NCI-H2029 treated with DMSO at 0.1 percent for 48 hours (cell line): ENCODE data around the gene ARR3.
A peak's percentile ranks its signal among the peaks of the same experiment; 100 is the strongest.
"Not testable (repeated sequence)": the region's sequence is repeated elsewhere in the genome, so short reads cannot be mapped to it uniquely, and the experiment has no call there.

Source experiments
- DNase-seq: peaks from one replicate; lab custom pipeline; 2025; lab: John Stamatoyannopoulos, UW

ARR3 gene

DNA sequence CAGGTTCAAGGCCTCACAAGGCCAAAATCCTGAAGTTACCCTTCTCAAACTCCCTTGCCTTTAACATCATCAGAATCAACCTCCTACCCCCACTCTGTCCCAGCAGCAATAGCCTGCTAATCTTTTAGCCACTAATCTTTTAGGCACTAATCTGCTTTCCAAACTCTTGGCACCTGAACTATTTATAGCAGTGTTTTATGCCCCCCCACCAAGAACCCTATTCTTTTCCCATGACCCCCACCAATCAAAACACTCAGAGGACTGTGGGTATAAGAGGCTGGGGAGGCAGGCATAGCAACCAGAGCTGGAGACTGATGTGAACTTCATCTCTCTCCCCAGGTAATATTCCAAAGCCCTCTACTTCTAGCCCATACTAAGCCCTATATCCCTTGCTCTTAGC is at the start of gene ARR3:
Gene ARR3 (plus strand): TSS at position 301 of the 400 bp plus-strand sequence. CDS start 1,052 bp downstream, outside the sequence.
- no peak for DNase-seq

DNA sequence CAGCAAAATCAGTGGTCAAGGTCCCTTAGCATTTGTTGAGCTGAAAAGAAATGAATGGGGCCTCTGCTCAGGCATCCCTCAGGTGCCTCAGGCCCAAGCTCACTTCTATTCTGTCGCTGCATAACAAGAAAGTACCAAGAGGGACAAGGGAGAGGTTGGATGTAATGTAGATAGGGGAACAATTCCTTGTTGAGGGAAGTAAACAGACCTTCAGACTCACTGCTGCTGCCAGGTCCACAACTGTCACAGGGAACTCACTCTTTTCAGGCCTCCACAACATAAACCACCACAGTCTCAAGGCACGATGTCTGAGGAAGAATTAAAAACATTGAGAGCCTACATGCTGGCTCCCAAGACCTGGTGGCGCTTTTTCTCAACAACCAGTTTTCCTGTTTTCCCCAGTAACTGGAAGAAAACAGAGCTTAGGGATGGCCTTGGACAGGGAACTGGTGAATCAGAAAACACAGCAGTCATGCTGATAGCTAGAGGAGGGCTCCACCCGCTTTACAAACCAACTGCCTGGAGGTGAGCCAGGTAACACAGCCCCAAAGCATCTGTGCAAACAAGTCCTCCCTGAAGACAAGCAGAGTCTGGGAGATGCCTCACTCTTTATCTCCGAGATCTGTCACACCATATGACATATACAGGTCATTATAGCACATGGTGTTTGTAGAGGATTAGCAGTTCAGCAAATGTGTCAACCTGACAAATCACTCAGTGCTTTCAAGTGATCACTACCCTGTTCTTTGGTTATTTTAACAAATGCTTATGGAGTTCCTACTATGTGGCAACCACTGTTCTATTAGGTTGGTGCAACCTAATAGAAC is 48.0 kb upstream of the ARR3 start:
- peak; percentile 31 for DNase-seq

DNA sequence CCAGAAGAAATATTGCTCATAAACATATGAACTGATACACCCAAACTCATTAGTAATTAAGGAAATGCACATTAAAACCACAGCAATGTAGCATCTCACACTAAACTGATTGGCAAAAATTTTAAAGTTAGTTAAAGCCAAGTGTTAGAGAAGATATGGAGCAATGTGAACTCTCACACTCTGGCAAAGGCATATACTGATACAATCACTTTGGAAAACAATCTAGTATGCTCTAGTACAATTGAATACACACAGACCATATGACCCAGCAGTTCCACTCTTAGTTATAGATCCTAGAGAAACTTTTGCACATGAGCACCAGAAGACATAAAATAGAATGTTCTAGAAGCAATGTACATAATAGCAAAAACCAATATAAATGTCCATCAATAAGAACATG is 42.1 kb upstream of the ARR3 start:
- no peak for DNase-seq

DNA sequence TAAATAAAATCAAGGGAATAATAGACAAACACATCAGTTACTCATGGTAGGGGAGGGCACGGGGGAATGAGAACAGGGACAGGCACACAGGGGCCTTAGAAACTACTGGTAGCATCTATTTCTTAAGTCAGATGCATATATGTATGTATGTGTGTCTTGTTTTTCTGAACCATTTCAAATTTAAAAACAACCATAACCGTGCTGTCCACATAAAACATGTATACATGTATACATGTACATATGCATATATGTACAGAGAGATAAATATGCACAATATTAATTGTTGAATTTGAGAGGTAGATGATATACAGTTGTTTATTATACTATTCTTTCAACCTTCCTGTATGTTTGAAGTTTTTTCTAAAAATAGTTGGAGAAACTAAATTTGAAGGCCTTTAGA is 41.4 kb upstream of the ARR3 start:
- DNase-seq = no peak

DNA sequence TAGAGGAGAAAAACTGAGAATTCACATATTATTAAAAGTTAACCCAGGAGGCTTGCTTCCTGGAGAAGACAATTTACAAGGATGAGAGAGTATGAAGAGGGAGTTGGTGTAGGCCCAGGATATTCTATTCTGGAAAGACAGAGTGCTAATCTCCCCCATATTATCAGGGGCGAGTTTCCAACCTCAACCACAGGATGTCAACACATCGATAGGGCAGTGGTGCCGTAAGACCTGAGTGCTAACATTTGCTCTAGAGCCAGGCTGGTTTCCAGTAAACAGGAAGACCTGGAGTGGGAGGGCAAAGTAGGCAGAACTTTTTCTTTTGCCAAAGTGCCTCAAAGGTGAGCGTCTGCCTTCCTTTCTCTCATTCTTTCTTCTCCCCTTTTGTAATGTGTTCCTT is 36.5 kb upstream of the ARR3 start:
- DNase-seq = no peak

DNA sequence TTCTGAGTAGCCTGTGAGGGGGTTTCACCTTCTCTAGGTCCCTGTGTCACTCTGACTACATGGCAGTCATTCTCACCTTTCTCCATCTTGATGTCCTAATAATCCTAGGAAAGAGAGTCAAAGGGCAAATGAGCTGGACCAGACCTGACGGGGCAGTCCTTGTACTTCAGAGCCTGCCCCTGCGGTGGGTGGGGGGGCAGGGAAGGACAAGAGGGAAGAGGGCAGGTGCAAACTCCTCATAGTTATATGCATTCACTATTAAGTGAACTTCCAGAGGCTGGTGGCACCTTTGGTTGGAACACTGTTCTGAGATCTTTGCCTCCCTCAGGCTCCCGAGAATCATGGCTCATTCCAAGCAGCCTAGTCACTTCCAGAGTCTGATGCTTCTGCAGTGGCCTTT is 33.8 kb upstream of the ARR3 start, which contains the start of gene AWAT1:
Gene AWAT1 (plus strand): TSS at position 301 of the 400 bp plus-strand sequence. CDS start 41 bp downstream, at position 342.
- no peak for DNase-seq

DNA sequence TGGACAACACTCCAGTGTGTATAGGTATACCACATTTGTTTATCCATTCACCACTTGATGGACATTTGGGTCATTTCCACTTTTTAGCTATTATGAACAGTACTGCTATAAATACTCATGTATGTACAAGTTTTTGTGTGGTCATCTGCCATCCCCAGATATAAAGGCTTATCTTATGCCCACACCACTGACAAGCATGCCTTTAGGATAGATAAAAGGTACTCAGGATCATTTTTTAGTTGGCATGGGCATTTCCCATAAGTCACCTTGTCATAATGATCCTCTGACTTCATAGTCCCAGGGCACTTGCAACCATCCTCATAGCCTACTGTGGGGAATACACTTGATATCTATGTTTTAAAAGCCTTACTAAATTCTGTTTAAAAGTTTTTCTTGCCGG is 27.4 kb upstream of the ARR3 start:
- DNase-seq = no peak

DNA sequence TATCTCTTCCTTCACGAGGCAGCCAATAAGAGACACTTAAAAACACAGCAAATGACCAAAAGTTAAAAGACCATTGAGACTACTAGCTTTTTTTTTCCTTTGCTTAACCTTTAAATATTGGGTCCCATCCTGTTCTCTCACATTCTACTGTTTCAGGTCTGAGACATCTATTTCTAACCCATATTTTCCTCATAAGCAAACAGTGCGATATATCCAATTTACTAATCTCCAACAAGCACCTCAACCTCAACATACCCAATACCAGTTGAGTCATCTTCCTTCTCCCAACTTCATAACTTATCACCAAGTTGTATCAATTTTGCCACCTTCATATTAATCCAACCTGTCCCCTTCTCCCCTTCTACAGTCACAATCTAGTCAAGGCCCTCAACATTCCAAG is 26.6 kb upstream of the ARR3 start:
- no peak for DNase-seq

DNA sequence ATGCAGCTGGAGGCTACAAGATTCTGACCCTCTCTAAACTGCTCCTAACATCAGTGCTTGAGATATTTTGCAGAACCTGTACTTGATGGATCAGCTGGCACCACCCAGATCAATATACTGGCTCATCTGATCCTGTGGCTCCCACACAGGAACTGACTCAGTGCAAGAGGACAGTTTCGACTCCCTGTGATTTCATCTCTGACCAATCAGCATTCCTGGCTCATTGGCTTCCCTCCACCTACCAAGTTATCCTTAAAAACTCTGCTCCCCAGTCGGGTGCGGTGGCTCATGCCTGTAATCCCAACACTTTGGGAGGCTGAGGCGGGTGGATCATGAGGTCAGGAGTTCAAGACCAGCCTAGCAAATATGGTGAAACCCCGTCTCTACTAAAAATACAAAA is 24.5 kb upstream of the ARR3 start:
- not testable (repeated sequence) for DNase-seq

DNA sequence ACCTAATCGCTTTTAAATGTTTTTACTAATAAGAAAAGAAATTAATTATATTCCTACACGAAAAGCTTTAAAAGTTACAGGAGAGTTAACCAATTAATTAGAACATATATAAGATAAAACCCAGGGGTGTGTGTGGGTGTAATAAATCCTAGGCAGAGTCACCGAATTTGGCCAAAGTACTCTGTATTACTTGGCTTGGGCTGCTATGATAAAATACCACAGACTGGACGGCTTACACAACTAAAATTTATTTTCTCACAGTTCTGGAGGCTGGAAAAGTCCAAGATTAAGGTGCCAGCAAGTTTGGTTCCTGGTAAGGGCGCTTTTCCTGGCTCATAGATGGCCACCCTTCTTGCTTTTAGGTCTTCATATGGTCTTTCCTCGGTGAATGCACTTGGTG is 23.3 kb upstream of the ARR3 start:
- DNase-seq = no peak

DNA sequence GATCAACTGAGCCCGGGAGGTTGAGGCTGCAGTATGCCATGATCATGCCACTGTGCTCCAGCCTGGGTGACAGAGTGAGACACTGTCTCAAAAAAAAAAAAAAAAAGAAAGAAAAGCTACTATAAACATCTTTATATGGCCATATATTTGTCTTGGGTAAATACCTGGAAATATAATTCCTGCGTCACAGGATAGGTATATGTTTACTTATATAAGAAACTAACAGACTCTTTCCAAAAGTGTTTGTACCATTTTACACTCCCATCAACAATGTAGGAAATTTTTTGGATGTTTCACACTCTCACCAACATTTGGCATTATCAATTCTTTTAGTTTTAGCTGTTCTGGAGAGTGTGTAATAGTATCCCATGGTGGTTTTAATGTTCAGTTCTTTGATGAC is 20.9 kb upstream of the ARR3 start:
- DNase-seq = no peak

DNA sequence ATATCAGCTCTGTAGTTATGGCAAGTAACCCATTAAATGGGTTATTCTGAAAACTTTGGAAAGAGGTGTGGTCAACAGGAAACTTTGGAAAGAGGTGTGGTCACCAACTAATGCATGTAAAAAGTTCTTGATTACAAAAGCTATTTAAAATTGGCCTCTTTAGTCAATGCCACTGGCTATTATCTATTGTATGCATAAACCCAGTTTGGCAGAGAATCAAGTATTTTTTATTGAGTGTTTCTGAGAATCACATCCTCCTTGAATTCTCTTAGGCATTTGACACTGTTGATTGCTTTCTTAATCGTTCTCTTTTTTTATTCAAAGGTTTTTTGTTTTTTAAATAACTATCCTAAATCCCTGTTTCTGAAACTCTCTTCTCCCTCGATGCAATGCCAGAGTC is 15.6 kb upstream of the ARR3 start:
- no peak for DNase-seq

DNA sequence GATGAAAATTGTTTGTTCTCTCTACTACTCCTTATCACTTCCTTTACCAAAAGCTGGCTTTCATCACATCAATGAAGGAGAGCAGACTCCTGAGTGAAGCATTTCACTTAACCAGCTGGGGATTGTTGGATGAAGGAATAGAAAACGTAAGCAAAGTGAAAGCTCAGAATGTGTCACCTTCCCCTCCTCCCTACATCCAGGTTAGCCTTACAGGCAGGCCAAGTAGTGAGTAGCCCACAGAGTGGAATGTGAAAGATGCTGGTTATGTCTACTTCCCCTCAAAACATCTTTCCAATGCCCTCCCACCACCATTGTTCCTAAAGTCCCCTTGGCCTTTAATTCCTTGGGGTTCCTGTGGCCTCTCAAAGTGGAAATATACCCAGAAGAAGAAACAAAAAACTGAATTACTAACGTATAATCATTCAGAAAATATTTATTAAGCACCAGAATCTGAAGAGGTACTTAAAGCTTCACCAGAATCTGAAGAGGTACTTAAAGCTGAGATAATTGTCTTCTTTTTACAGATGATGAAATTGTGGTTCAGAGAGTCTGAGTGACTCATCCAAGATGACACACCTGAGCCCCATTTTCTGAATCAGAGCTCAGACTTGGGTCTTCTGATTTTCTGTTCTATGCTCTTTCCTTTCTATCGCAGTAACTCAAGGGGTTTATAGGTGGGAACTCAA is 14.6 kb upstream of the ARR3 start:
- DNase-seq = no peak

DNA sequence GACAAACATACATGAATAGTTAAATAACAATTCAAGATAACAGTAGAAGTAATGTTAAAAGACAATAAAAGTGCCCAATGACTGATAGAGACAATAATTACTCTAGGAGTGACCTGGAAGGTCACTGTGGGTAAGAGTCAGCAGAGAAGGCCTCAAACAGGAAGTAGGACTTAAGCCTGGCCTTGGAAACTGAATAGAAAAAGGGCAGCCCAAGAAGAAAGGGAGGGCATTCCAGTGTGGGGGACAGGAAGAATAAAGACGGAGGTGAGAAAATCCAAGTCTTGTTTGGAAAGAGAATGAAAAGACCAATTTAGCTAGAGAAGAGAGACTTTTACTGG is 14.1 kb upstream of the ARR3 start:
- DNase-seq = no peak

DNA sequence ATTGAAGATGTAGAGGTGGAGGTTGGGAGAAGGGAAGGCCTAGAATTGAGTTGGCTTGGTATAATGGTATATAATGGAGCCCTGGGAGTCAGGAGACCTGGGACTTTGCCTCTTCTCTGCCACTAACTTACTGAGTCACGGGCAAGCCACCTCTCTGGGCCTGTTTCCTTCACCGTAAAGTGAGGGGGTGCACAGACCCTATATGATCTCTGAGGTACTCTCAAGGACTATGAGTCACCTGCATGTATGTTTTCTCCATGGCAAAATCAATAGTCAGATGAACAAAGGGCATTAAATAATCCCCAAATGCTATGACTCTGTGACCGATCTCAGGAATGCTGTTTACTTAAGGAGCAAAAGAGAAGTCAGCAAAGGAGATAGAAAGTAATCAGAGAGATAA is 13.2 kb upstream of the ARR3 start:
- DNase-seq = no peak

DNA sequence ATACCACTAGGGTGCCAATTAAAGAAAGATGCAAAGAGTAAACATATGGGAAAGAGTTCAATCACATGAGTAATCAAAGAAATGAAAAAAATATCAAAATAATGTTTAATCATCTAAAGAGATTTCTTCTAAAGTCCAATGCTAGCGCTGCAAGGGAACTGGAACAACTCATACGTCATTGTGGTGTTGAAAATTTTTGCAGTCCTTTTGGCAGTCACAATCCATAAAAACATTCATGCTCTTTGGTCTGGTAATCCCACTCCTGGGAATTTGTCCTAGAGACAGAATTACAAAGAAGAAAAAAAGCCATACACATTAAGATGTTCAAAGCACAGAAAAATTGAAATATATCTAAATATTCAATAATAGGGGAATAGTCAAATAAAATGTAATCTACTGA is 12.7 kb upstream of the ARR3 start:
- DNase-seq = no peak

DNA sequence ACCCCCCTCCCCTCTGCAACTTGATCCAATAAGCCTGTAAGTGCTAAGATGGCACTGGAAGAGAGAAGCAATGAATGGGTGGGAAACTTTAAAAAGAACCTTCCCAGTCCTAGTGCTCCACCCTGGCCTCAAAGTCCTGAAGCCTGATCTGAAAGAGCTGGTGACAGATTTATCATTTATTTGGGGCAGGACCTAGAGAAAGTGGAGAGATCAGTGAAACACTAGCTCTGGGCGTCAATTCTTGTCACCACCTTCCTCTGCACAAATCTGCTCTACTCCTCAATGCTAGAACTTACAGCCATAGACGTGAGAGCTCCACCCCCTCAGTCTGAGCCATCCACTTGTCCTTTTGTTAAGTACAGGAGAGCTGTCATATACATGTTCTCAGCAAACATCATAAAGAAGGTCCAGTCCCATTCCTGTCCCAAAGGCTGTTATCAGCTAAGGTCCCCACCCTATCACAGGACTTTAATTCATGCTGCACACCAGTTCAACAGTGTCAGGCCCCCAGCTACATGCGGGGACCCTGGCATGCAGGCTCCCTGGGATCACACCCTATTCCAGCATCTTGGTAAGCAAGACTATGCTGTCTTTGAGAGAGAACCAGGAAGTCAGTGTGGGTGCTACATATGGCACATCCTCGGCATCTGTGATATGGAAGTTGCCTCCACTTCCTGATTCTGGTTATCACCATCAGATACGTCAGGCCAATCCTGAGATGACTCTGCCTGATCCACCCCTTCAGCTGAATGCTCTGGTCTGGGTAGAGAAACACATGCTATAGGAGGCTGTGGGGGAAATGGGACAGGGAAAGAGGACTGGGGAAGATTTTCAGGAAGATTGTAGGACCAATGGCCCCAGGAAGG is 10.5 kb upstream of the ARR3 start:
- DNase-seq = no peak

DNA sequence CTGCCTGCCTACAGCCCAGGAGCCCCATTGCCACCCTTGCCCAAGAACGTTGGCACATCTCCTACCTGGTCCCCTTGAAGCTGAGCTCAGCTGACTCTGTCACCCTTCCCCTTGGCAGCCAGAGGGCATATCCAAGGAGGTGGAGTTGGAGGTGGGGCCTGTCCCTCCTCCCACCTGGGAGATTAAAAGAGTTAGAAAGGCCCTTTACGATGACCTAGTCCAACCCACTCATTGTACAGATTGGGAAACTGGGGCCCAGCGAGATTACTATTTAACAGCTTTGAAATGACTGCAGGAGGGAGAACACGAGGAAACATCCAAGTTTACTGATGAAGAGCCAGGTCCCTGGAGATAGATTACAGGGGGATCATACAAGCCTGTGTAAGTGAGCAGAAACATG is 8.0 kb upstream of the ARR3 start, which contains the start of gene P2RY4:
Gene P2RY4 (minus strand): TSS at position 101 of the 400 bp plus-strand sequence. CDS start 580 bp downstream, outside the sequence.
- DNase-seq = no peak

DNA sequence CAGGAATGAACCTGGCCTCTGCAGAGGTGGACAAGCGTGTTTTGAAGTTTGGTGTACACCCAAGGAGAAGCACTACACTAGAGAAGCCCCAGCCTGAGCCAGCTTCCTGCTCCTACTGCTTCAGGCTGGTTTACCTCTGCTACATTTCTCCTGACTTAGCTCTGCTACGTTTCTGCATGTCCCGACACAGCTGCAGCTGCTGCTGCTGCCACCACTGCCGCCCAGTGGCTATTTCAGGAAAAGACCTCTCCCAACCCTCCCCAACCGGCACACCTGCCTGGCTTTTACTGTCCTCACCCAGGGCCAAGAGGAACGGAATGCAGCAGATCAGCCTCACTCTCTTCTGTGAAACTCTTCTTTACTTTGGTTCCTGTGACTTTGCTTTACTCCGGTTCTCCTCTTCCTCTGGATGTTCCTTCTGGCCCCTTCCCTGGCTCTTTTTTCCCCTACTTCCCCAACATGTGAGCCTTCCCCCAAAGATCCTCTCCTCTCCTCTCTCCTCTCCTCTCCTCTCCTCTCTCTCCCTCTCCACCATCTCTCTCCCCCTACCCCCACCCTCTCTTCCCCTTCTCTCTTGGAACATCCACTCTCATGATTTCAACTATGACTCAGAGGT is 5.1 kb upstream of the ARR3 start:
- peak; percentile 13 for DNase-seq

DNA sequence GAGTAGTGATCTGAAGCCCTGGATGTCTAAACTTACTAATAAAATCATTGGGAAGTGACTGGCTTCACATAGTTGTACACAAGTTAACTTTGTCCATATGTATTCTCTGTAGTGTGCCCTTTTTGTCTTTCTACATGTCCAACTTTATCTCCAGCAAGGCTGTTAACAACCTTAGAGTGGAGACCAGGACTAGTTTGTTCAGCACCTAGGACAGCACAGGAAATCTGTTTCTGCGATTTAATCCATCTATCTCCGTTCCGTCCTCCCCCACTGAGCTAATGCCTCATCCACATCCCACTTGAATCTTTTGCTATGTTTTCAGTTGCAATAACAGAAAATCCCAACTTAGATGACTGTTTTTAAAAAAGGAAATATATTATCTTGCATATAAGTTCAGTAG is 3.4 kb upstream of the ARR3 start:
- DNase-seq = no peak

DNA sequence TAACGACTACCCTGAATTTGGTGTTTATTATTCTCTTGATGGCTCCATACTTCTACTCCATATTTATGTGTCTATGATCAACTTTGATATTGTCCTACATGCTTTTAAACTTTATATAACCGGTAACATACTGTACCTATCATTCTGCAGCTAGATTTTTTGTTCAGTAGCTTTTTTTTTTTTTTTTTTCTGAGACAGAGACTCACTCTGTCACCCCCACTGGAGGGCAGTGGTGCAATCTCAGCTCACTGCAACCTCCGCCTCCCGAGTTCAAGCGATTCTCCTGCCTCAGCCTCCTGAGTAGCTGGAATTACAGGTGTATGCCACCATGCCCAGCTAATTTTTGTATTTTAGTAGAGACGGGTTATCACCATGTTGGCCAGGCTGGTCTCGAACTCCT is 5.9 kb downstream of the ARR3 start:
- DNase-seq = not testable (repeated sequence)

DNA sequence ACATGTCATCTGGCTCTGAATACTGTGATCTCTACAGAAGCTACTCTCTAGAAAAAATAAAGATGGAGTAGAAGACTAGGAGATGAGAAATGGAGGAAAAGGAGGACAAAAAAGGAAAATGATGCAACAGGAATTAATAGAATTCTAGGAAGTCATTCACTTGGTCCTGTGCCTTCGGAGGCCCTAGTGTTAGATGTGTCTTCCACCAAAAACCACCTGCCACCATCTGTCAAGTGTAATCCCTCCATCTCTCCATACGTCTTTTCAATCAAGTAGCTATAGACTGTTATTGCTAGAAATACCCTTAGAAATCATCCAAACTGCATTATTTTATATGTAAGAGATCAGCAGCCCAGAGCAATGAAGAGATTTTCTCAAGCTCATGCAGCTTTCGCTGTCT is 10.9 kb downstream of the ARR3 start:
- no peak for DNase-seq
